HepG2 (cell line): ENCODE data around the gene STK17A. TPM values are rescaled to one million over a fixed set of nuclear protein-coding genes. Genes with fewer than 3 reads are reported as not detected.

Experiments
- CBFB ChIP-seq: sonication (generic); formaldehyde crosslinking; IDR thresholded peaks from 2 replicates; pipeline ENCODE4 v1.4.0; 2020; ENCODE audit warnings: missing genetic modification reagents
- CCAR2 ChIP-seq: fragments of 200-400 bp; formaldehyde crosslinking; optimal IDR thresholded peaks from 2 replicates; pipeline ENCODE3; 2018; ENCODE audit warnings: low read depth, mild to moderate bottlenecking, low read length, moderate library complexity
- CHD4 ChIP-seq: fragments of 200-600 bp; sonication (generic); IDR thresholded peaks from 2 replicates; pipeline ENCODE4 v1.7.0; 2017; ENCODE audit warnings: mild to moderate bottlenecking, low read length, borderline replicate concordance
- DMAP1 ChIP-seq: IDR thresholded peaks from 2 replicates; pipeline ENCODE4 v1.6.1; 2016
- HDAC2 ChIP-seq: sonication (generic); formaldehyde crosslinking; IDR thresholded peaks from 2 replicates; pipeline ENCODE4 v1.4.0; 2020; ENCODE audit warnings: missing genetic modification reagents
- MYNN ChIP-seq: sonication (generic); formaldehyde crosslinking; IDR thresholded peaks from 2 replicates; pipeline ENCODE4 v1.4.0; 2020; ENCODE audit warnings: mild to moderate bottlenecking, low read depth, missing genetic modification reagents
- NR1H2 ChIP-seq: sonication (generic); formaldehyde crosslinking; IDR thresholded peaks from 2 replicates; pipeline ENCODE4 v1.8.1; 2022; ENCODE audit warnings: low read depth, missing genetic modification reagents, borderline replicate concordance
- PHF21A ChIP-seq: sonication (generic); formaldehyde crosslinking; IDR thresholded peaks from 2 replicates; pipeline ENCODE4 v1.5.0; 2020; ENCODE audit warnings: mild to moderate bottlenecking, missing genetic modification reagents
- RARA ChIP-seq: IDR thresholded peaks from 2 replicates; pipeline ENCODE4 v1.6.1; 2016; ENCODE audit warnings: missing genetic modification reagents, missing compliant biosample characterization
- SALL1 ChIP-seq: sonication (generic); formaldehyde crosslinking; IDR thresholded peaks from 2 replicates; pipeline ENCODE4 v1.8.0; 2022; ENCODE audit warnings: mild to moderate bottlenecking, missing genetic modification reagents
- SAP130 ChIP-seq: IDR thresholded peaks from 2 replicates; pipeline ENCODE4 v1.6.1; 2016; ENCODE audit warnings: low read depth
- SOX6 ChIP-seq, 2 experiments: fragments of 450-650 bp in 1 of 2; sonication (generic) in 1 of 2; formaldehyde crosslinking in 1 of 2; IDR thresholded peaks; 2 replicates each; pipeline versions ENCODE4 v1.4.0 to v1.6.1; 2017 to 2020; ENCODE audit warnings: antibody characterized with exemption in 1 of 2, mild to moderate bottlenecking in 1 of 2, missing genetic modification reagents in 1 of 2
- TARDBP ChIP-seq: sonication (generic); formaldehyde crosslinking; IDR thresholded peaks from 2 replicates; pipeline ENCODE4 v1.8.0; 2022; ENCODE audit warnings: mild to moderate bottlenecking, missing genetic modification reagents
- ZNF503 ChIP-seq: sonication (generic); formaldehyde crosslinking; IDR thresholded peaks from 2 replicates; pipeline ENCODE4 v1.4.0; 2020; ENCODE audit warnings: missing genetic modification reagents
- ZNF691 ChIP-seq: sonication (generic); formaldehyde crosslinking; IDR thresholded peaks from 2 replicates; pipeline ENCODE4 v1.4.0; 2020; ENCODE audit warnings: missing genetic modification reagents, low read depth, mild to moderate bottlenecking, borderline replicate concordance
- polyA plus RNA-seq, 8 experiments: library from polyadenylated mRNA; depleted of rRNA in 3 of 8; stranded (reverse) in 7 of 8; unstranded in 1 of 8; fragments of >200 nt; fragmentation: Illumina TruSeq in 4 of 8; extraction: Trizol in 4 of 8; gene quantifications; 2 replicates each; pipeline versions ENCODE4 v1.2.1 to v1.2.3, GENCODE V29; 2011 to 2016; ENCODE audit warnings: low read depth in 4 of 8, missing spikeins in 1 of 8, mixed read lengths in 1 of 8; ENCODE audit not compliant: insufficient read depth in 1 of 8
- total RNA-seq, 5 experiments: library from RNA; depleted of rRNA; stranded (reverse); fragments of >200 nt; fragmentation: Illumina TruSeq; extraction: Trizol; gene quantifications; 2 replicates each; pipeline ENCODE4 v1.2.3, GENCODE V29; 2016; ENCODE audit warnings: low read depth in 1 of 5
- TF ChIP-seq, protein P1 (sequence below): sonication (generic); formaldehyde crosslinking; IDR thresholded peaks from 2 replicates; pipeline ENCODE4 v1.8.0; 2022; ENCODE audit warnings: missing genetic modification reagents, mild to moderate bottlenecking, moderate library complexity, borderline replicate concordance
- TF ChIP-seq, protein P2 (sequence below): sonication (generic); formaldehyde crosslinking; IDR thresholded peaks from 2 replicates; pipeline ENCODE4 v1.4.0; 2020; ENCODE audit warnings: missing genetic modification reagents
- TF ChIP-seq, protein P3 (sequence below): IDR thresholded peaks from 2 replicates; pipeline ENCODE4 v1.6.1; 2016; ENCODE audit warnings: low read depth
- TF ChIP-seq, protein P4 (sequence below): sonication (generic); formaldehyde crosslinking; conservative IDR thresholded peaks from 2 replicates; pipeline ENCODE4 v1.4.0; 2020; ENCODE audit warnings: mild to moderate bottlenecking, missing genetic modification reagents, moderate library complexity

The STK17A gene
- total and polyA plus RNA-seq, 2 of the 13 experiments (the other 11 are each of a cell fraction or from before 2014, with no cell fraction given): 18.6 to 24.3 TPM

DNA sequence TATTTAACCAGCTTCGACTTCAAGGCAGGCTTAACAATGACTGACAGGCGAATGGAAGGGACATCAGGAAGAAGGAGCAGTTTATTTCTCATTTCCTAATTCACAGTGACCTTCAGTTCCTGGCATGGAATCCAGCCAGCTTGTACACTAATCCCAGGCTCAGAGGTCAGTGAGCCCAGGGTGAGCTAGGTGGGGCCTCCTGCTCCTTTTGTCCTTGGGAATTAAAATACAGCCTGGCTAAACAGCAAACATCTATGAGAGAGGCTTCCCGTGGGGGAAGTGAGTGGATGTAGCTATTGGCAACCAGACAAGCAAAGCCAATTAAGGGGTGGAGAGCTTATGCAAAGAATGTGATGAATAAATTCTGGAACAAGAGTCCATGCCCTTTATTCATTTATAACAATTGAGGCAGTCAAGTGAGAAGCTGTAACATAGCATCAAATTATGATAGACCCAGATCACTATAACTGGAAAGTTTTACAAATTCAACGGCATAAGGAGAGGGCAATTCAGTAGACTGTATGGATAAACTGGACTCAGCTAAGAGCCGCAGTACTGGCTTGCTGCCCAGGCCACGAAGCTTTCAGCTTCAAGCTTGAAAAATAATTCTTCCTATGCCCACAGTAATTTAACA, 57.1 kb downstream of the STK17A start (continued):
- TF ChIP-seq CBFB (CRISPR knock-in tag) (0 out of 2 replicates have a peak, but pooled peaks have one; percentile 53), HDAC2 (CRISPR knock-in tag) (peak; percentile 95), SAP130 (peak; percentile 91), ZNF503 (CRISPR knock-in tag) (peak; percentile 80), DMAP1 (peak; percentile 37; the same call in 1 of the 2 replicates), CCAR2 (peak; percentile 33), ZNF691 (CRISPR knock-in tag) (peak; percentile 70; the same call in 1 of the 2 replicates), TARDBP (peak; percentile 74; the same call in 1 of the 2 replicates), NR1H2 (no peak), CHD4 (no peak), RARA (peak; percentile 88), SOX6 (IDR thresholded peaks at IDR 0.05) (no peak), SOX6 (CRISPR knock-in tag; IDR thresholded peaks at IDR 0.05) (peak; percentile 96), MYNN (CRISPR knock-in tag) (no peak), PHF21A (peak; percentile 96), SALL1 (CRISPR knock-in tag) (peak; percentile 99)
- TF ChIP-seq, protein P1, sequence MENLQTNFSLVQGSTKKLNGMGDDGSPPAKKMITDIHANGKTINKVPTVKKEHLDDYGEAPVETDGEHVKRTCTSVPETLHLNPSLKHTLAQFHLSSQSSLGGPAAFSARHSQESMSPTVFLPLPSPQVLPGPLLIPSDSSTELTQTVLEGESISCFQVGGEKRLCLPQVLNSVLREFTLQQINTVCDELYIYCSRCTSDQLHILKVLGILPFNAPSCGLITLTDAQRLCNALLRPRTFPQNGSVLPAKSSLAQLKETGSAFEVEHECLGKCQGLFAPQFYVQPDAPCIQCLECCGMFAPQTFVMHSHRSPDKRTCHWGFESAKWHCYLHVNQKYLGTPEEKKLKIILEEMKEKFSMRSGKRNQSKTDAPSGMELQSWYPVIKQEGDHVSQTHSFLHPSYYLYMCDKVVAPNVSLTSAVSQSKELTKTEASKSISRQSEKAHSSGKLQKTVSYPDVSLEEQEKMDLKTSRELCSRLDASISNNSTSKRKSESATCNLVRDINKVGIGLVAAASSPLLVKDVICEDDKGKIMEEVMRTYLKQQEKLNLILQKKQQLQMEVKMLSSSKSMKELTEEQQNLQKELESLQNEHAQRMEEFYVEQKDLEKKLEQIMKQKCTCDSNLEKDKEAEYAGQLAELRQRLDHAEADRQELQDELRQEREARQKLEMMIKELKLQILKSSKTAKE (CRISPR knock-in tag): peak; percentile 78; the same call in 1 of the 2 replicates
- TF ChIP-seq, protein P2, sequence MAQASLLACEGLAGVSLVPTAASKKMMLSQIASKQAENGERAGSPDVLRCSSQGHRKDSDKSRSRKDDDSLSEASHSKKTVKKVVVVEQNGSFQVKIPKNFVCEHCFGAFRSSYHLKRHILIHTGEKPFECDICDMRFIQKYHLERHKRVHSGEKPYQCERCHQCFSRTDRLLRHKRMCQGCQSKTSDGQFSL (CRISPR knock-in tag): no peak
- TF ChIP-seq, protein P3, sequence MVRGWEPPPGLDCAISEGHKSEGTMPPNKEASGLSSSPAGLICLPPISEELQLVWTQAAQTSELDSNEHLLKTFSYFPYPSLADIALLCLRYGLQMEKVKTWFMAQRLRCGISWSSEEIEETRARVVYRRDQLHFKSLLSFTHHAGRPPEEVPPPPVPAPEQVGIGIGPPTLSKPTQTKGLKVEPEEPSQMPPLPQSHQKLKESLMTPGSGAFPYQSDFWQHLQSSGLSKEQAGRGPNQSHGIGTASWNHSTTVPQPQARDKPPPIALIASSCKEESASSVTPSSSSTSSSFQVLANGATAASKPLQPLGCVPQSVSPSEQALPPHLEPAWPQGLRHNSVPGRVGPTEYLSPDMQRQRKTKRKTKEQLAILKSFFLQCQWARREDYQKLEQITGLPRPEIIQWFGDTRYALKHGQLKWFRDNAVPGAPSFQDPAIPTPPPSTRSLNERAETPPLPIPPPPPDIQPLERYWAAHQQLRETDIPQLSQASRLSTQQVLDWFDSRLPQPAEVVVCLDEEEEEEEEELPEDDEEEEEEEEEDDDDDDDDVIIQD (CRISPR knock-in tag): peak; percentile 96
- TF ChIP-seq, protein P4, sequence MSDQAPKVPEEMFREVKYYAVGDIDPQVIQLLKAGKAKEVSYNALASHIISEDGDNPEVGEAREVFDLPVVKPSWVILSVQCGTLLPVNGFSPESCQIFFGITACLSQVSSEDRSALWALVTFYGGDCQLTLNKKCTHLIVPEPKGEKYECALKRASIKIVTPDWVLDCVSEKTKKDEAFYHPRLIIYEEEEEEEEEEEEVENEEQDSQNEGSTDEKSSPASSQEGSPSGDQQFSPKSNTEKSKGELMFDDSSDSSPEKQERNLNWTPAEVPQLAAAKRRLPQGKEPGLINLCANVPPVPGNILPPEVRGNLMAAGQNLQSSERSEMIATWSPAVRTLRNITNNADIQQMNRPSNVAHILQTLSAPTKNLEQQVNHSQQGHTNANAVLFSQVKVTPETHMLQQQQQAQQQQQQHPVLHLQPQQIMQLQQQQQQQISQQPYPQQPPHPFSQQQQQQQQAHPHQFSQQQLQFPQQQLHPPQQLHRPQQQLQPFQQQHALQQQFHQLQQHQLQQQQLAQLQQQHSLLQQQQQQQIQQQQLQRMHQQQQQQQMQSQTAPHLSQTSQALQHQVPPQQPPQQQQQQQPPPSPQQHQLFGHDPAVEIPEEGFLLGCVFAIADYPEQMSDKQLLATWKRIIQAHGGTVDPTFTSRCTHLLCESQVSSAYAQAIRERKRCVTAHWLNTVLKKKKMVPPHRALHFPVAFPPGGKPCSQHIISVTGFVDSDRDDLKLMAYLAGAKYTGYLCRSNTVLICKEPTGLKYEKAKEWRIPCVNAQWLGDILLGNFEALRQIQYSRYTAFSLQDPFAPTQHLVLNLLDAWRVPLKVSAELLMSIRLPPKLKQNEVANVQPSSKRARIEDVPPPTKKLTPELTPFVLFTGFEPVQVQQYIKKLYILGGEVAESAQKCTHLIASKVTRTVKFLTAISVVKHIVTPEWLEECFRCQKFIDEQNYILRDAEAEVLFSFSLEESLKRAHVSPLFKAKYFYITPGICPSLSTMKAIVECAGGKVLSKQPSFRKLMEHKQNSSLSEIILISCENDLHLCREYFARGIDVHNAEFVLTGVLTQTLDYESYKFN: peak; percentile 97
